Ascending aorta (tissue), 2 donors: ENCODE measurements around the gene PLXNA4. TPM values are rescaled to one million over a fixed set of nuclear protein-coding genes. Genes with fewer than 3 reads are reported as not detected.

Experiments used
- DNase-seq, 2 donors: peaks; one replicate each; pipeline ENCODE4 v3.0.0-alpha.2; 2019; ENCODE audit warnings: low spot score in 2 of 2
- H3K27ac ChIP-seq, 2 donors: fragments of 200-600 bp; sonication (generic); one replicate each; pipeline ENCODE4 v1.5.1; 2016 to 2017; ENCODE audit warnings: mild to moderate bottlenecking in 1 of 2
- H3K27me3 ChIP-seq: fragments of 200-600 bp; sonication (generic); one replicate; pipeline ENCODE4 v1.5.1; 2017
- H3K36me3 ChIP-seq, 2 donors: fragments of 200-600 bp; sonication (generic); one replicate each; pipeline ENCODE4 v1.5.1; 2016
- H3K4me1 ChIP-seq, 2 donors: fragments of 200-600 bp; sonication (generic); one replicate each; pipeline ENCODE4 v1.5.1; 2016 to 2017; ENCODE audit warnings: mild to moderate bottlenecking in 1 of 2
- H3K4me3 ChIP-seq, 2 donors: fragments of 200-600 bp; sonication (generic); one replicate each; pipeline ENCODE4 v1.5.1; 2016 to 2017; ENCODE audit warnings: mild to moderate bottlenecking in 1 of 2
- H3K9me3 ChIP-seq, 2 donors: fragments of 200-600 bp; sonication (generic); one replicate each; pipeline ENCODE4 v1.5.1; 2016
- intact Hi-C: fragments of 100-400 bp; cut with DNase I; formaldehyde crosslinking; loops from one replicate; pipeline ENCODE4 v1.15.1; 2023
- total RNA-seq: library from RNA; depleted of rRNA; stranded (reverse); fragments of >200 nt; gene quantifications from one replicate; pipeline ENCODE4 v1.1.0, GENCODE V29; 2016
- TF ChIP-seq, protein P1 (sequence below), 3 experiments: fragments of 200-600 bp in 2 of 3; fragments of 450-650 bp in 1 of 3; sonication (generic) in 2 of 3; IDR thresholded peaks; one replicate each; pipeline ENCODE4 v1.5.1; 2016 to 2019; ENCODE audit warnings: antibody characterized with exemption in 3 of 3, mild to moderate bottlenecking in 1 of 3, moderate library complexity in 1 of 3

The PLXNA4 gene
- total RNA-seq, 1 donor from 2014 or later = 27.1 TPM

DNA sequence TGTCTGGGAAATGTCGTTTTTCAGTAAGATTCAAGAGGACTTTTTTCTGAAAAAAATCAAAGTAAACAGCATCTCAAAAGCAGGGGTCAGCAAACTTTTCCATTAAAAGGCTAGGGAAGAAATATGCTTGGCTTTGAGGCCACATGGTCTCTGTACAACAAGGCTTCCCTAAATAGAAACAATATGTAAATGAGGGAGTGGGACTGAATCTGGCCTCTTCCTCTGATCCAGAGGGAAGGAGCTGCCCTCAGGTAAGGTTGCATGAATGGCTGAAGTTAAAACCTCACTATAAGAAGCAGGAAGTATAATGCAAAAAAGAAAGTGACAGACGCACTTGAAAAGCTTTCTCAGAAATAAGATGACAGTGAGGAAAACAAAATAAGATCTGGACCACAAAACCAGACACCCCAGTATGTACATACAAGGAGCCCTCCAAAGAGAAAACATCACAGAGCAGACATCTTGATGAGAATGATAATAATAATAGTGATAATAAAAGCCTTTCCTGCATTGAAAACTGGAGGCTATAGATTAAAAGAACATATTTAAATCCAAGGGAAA is 115.2 kb downstream of the PLXNA4 start:
- Histone ChIP-seq H3K36me3 (no peaks in the 10 kb centered on the region), H3K27ac (no peak overlapping the region), H3K27me3 (no peaks in the 10 kb centered on the region), H3K4me1 (peaks cover 2 to 11% of the 10 kb centered on the region in 2 donors), H3K4me3 (no peak overlapping the region), H3K9me3 (no peaks in the 10 kb centered on the region)
- TF ChIP-seq, protein P1, sequence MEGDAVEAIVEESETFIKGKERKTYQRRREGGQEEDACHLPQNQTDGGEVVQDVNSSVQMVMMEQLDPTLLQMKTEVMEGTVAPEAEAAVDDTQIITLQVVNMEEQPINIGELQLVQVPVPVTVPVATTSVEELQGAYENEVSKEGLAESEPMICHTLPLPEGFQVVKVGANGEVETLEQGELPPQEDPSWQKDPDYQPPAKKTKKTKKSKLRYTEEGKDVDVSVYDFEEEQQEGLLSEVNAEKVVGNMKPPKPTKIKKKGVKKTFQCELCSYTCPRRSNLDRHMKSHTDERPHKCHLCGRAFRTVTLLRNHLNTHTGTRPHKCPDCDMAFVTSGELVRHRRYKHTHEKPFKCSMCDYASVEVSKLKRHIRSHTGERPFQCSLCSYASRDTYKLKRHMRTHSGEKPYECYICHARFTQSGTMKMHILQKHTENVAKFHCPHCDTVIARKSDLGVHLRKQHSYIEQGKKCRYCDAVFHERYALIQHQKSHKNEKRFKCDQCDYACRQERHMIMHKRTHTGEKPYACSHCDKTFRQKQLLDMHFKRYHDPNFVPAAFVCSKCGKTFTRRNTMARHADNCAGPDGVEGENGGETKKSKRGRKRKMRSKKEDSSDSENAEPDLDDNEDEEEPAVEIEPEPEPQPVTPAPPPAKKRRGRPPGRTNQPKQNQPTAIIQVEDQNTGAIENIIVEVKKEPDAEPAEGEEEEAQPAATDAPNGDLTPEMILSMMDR (IDR thresholded peaks at IDR 0.05) = no peak
- no peak for DNase-seq
- intact Hi-C loops = no loop called here

DNA sequence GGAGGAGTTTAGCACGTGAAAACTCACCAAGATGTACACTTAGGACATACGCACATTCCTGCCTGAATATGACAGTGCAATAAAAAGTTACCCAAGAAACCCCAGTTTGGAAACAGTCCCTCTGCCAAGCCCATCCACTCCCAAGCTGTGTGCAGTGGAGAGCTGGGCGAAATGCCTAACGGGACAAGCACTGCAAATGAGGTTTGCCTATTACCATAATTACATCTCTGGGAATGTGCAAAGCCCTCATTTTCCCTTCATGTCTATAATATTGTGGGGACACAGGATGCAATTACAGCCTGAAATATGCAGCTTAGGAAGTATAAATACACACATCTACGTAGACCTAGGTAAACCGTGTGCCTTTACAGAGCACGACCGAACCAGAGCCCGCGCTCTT is 117.5 kb downstream of the PLXNA4 start:
- no peak overlapping the region for H3K27ac ChIP-seq
- TF ChIP-seq, protein P1 (IDR thresholded peaks at IDR 0.05) = no peak
- peaks cover 0 to 3% of the 10 kb centered on the region in 2 donors for H3K4me1 ChIP-seq
- no peak for DNase-seq
- H3K27me3 ChIP-seq = no peaks in the 10 kb centered on the region
- intact Hi-C loops = no loop called here
- H3K4me3 ChIP-seq = no peak overlapping the region
- no peaks in the 10 kb centered on the region for H3K9me3 ChIP-seq
- no peaks in the 10 kb centered on the region for H3K36me3 ChIP-seq

DNA sequence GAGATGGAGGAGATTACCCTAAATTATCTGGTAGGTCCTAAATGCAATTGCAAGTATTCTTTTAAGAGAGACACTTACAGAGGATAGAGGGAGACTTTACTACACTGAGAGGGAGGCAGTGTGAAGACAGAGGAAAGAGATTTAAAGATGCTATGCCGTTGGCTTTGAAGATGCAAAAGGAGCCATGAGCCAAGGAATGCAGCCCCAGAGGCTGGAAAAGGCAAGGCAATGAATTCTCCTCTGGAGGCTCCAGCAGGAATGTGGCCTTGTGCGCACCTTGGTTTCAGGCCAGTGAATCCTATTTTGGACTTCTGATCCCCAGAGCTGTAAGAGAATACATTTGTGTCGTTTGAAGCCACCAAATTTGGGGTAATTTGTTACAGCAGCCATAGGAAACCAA is 118.6 kb downstream of the PLXNA4 start:
- TF ChIP-seq, protein P1 (IDR thresholded peaks at IDR 0.05) = no peak
- Histone ChIP-seq H3K4me3 (no peak overlapping the region), H3K27ac (no peak overlapping the region), H3K9me3 (no peaks in the 10 kb centered on the region), H3K4me1 (no peaks in the 10 kb centered on the region), H3K27me3 (no peaks in the 10 kb centered on the region), H3K36me3 (no peaks in the 10 kb centered on the region)
- DNase-seq = no peak
- intact Hi-C loops = no loop called here

DNA sequence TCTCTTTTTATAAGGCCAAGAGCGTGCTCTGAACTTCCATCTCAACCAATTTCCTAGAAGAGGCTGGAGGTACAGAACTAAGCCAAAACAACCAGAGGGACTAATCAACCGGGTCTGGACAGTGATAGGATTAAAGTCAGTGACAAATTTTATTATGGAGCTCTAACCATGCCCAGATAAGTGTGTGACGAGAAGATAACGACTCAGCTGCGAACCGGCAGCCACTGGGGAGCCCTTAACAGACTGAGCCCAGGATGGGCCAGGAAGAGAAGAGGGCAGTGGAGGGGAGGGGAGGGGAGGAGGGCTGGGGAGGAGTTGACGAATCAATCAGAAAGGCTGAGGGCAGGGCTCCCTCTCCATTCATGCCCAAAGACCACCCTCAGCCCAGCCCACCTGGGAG is 119.9 kb downstream of the PLXNA4 start:
- Histone ChIP-seq H3K27ac (no peak overlapping the region), H3K9me3 (no peaks in the 10 kb centered on the region), H3K4me1 (no peaks in the 10 kb centered on the region), H3K36me3 (no peaks in the 10 kb centered on the region), H3K4me3 (no peak overlapping the region), H3K27me3 (no peaks in the 10 kb centered on the region)
- TF ChIP-seq, protein P1 (IDR thresholded peaks at IDR 0.05) = no peak
- DNase-seq = no peak
- intact Hi-C loops = no loop called here

DNA sequence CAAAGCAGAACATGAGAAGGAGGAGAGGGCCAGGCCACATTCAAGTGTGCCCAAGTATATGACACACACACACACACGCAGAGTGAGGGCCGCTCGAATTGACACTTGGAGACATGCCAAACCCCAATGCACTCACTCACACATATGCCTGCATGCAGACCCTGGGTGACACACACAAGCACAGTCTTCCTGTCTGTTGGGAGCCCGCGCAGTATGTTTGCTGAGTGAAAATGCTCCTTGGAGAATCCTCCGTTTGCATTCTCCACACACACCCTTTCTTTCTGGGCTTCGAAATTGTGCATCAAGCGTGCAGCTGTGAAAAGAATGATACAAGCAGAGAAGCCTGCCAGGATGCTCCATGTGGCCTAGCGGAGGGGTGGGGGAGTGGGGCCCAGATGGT is 120.9 kb downstream of the PLXNA4 start:
- H3K4me3 ChIP-seq = no peak overlapping the region
- no peak for DNase-seq

More for the DNA sequence above, 120.9 kb downstream of the PLXNA4 start:
- intact Hi-C loops = no loop called here
- Histone ChIP-seq H3K4me1 (no peaks in the 10 kb centered on the region), H3K36me3 (no peaks in the 10 kb centered on the region), H3K27me3 (no peaks in the 10 kb centered on the region), H3K27ac (no peak overlapping the region), H3K9me3 (no peaks in the 10 kb centered on the region)
- TF ChIP-seq, protein P1 (IDR thresholded peaks at IDR 0.05) = no peak
